GM20431 (cell line): ENCODE measurements around the gene ZNF678.

Experiments
- in situ Hi-C: fragments of 300-500 bp; cut with MseI, MboI; formaldehyde crosslinking; loops from one replicate; pipeline ENCODE4 v1.15.0; 2020; ENCODE audit warnings: low sequenced_read_pairs; ENCODE audit not compliant: unreplicated experiment

Gene ZNF678

DNA sequence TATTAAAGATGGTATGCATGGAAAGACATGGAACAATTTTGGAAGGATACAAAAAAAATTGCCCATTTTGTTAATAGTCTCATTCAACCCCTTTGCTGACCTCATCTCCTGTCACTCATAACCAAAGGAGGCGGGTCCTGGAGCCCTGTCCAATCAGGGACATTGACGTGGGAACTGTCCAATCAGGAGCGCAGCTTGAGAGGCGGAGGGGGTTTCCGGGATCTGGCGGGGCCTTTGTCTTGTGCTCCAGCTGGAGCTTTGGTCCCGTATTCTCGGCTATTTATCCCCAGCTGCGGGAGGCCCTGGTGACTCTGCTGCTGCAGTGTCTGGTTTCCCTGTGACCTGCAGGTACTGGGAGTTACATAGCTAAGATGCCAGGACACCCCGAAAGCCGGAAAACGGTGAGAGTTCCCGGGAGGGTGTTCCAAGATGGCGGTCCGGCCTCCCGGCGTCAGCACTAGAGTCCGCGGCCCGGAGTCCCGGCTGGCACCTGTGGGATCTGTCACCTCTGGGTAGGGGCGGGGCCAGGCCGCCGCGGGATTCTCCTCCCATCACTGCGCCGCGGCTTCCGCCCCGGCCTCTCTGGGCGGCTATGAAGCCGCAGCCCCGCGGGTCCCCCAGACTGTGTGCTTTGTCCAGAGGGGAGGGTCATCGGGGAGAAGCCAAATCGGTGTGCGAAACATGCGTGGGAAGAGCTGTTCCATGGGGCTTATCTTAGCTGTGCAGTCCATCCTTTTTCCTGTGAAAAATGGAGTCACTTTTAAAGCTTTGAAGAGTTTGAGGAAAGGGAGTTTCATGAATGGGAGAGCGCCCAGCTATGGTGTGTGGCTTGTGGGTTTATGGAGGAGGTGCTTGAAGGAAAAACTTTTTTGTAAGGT is at the start of gene ZNF678:
TSS of gene ZNF678 (plus strand) at position 233 of the 878 bp plus-strand sequence. CDS start 87,436 bp downstream, outside the sequence.
- in situ Hi-C loops = no loop called here

DNA sequence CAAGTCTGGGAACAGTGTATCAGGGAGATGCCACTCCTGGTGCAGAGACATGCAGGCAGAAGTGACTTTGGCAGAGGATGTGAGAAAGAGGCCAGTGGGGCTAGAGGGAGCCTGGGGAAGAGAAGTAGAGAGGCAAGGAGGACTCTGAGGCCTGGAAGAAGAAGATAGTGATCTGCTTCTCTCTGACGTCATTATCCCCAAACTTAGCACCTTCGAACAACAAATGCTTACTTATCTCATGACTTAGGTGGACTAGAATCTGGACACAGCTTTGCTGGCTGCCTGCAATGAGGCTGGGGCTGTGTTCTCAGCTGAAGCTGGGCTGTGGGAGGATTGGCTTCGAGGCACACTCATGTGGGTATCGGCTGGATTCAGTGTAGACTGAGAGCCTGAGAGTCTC is 44.5 kb upstream of the ZNF678 start:
- in situ Hi-C loops = no loop called here

DNA sequence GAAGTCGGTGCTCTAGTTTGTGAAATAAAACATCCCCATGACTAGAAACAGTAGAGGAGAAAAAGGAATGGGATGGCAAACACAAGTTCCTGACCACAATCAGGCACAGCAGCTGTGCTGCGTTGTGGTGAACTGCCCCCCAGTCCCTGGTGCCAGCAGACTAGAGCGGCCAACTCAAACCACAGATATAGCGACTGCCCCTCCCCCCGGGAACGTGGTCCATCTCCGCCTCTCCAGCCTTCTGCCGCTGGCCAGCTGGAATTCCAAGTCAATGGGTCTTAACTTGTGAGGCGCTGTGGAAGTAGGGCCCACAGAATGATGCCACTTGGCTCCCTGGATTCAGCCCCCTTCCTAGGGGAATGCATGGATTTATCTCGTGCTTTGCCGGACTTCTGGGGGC is 41.6 kb upstream of the ZNF678 start:
- in situ Hi-C loops = no loop called here

DNA sequence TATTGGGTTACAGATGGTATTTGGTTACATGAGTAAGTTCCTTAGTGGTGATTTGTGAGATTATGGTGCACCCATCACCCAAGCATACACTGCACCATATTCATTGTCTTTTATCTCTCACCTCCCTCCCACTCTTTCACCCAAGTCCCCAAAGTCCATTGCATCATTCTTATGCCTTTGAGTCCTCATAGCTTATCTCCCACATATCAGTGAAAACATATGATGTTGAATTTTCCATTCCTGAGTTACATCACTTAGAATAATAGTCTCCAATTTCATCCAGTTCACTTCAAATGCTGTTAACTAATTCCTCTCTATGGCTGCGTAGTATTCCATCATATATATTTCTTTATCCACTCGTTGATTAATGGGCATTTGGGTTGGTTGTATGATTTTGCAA is 36.8 kb upstream of the ZNF678 start:
- in situ Hi-C loops = no loop called here

DNA sequence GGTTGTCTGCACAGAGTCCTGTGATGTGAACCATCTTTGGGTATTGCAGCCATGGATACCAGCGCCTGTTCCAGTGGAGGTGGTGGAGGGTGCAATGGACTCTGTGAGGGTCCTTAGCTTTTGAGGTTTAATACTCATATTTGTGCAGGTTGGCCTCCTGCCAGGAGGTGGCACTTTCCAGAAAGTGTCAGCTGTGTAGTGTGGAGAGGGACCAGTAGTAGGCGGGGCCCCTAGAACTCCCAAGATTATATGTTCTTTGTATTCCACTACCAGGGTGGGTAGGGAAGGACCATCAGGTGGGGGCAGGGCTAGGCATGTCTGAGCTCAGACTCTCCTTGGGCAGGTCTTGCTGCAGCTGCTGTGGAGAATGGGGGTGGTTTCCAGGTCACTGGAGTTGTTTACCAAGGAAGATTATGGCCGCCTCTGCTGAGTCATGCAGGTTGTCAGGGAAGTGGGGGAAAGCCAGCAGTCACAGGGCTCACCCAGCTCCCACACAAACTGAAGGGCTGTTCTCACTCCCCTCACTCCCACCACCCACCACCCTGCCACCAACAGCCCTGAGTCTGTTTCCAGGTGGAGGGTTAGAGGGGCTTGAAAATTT is 31.2 kb upstream of the ZNF678 start:
- in situ Hi-C loops = no loop called here

DNA sequence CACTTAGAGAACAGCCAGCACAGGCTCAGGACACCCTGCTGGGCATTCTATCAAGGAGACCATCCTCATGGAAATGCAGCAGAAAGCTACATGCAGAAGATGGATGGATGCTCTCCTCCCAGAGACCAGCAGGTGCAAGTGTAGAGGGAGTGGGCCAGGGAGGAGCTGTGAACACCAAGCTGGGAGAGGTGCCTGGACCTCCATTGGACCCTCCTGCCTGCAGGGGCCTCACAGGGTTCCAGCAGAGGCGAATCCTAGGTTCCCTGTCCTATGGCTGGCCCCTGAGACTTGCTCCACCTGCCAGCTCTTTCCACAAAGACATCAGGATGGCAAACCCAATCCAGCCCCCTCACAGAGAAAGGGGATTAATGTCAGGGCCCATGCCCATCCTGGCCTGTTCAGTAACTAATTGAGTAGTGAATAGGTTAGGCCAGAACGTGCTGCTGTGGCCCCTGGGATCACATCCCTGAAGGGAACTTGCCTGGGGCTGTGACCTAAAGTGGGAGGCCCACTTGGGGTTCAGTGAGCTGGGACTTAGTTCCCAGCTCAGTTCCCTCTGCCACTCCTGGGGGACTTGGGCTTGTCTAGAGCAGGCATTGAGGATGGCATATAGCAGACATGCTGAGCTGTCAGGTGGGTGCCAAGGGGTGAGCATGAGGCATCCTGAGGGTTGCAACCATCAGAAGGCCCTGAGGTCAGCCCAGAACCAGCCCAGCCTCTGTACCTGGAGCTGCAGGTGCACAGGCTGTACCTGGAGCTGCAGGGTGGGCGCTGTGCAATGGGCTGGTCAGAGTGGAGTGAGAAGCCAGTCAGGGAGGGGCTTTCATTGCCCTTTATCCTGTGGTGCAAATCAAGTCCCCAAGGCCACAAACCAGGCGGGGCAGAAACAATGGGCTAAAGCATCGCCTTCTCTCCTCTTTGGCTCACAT is 22.9 kb upstream of the ZNF678 start:
- in situ Hi-C loops = no loop called here

DNA sequence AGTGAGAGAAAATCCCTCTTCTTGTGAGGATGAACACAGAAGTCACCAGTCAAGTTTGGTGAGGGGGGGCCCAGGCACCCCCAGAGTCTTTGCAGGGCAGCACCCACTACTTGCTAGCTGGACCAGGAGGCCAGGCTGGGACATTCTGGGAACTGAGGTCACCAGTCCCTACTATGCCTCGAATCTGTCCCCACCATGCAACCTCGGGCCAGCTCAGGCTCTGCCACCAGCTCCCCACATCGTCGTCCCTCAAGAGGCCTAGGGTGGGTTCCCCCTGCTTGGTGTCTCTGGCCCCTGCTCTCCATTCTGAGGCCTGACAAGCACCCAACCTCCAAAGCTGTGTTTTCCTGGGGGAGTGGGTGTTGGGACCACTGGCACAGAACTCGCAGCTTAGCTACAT is 22.2 kb upstream of the ZNF678 start:
- in situ Hi-C loops = no loop called here

DNA sequence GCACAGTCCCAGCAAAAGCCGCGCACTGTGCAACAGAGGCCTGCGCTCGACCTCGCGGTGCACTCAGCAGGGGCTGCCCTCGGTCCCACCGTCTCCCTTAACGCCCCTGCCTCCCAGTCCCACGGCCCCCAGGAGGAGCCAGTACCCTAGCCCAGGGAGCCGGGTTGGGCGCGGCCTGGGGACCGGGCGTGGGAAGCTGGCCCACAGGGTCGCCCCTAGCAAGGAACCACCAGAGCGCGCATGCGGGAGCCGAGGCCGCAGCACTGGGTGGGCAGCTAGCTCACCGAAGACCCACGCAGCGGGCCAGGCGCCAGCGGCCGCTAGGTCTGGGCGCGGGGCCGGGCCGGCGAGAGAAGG is 21.6 kb upstream of the ZNF678 start:
- in situ Hi-C loops = no loop called here

DNA sequence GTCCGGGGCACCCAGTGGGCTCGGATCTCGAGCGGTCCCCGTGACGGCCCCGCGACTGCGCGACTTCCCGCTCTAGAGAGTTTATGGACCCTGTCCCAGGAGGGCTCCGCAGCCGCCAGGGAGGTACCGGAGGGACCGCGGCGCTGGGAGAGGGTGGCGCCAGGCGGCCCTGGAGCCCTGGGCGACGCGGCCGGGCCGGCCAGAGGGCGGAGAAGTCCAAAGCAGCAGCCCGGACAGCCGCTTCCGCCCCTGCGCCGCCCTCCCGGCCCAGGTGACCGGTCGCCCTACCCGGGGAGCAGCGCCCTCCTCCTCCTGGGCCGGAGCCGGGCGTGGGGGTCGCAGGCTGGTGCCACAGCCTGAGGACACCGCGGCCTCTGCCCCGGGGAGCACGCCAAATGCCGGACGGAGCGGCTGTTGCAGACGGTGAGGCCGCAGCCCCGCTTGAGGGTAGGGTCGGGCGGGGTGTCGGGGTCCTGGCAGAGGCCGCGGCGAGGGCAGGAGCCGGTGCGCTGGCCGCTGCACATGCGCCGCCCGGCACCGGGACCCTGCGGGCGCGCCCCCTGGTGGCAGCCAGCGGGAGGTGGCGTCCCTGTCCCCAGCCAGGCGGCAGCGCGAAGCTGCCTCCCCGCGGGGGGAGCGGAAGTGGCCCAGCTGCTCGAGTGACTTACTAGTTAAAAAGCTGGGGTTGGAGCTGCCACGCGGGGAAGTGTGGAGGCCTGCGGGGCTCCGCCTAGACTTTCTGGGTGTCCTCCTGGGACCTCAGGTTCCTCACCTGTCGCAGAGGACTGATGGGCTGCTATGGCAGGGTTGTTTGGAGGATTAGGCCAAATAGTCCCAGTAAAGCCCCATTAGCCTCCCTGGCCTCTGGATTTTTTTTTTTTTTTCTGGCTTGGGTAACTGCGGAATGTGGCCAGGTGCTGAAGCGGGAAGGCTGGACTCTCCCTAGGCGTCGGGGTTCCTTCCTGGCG is 20.9 kb upstream of the ZNF678 start:
- in situ Hi-C loops = no loop called here

DNA sequence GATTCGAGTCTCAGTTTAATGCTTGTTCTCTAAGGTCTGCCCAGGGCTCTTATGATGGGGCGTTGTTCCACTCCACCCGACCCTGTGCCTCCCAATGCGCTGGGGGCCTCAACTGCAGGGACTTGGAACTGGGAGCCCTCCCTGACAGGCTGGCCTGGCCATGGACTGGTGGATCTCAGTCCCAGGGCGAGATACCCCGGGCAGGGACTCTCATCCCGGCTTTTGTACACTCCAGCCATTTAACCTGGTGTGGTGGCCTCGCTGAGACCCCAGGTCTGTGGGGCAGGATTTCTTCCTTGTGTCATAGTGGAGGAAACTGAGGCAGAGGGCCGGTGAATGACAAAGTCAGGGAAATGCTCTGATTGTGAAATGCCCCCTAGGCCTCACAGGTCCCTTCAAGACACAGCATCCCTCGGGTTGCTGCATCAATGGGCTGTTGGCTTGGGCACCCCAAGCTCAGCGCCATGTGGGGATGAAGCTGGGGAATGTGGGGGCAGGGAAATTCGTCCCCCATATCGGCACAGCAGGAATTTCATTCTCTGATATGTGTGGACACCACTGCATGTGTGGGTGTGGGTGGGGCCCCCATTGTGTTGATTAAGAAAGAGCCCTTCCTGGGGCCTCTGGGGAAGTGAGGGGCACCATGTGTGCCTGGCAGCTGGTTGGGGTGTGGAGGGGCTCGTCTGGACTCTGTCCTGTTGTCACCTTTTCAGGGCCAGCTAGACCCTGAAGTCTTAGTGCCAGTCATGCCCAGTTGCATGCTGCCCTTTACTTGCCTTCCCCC is 19.9 kb upstream of the ZNF678 start:
- in situ Hi-C loops = no loop called here

DNA sequence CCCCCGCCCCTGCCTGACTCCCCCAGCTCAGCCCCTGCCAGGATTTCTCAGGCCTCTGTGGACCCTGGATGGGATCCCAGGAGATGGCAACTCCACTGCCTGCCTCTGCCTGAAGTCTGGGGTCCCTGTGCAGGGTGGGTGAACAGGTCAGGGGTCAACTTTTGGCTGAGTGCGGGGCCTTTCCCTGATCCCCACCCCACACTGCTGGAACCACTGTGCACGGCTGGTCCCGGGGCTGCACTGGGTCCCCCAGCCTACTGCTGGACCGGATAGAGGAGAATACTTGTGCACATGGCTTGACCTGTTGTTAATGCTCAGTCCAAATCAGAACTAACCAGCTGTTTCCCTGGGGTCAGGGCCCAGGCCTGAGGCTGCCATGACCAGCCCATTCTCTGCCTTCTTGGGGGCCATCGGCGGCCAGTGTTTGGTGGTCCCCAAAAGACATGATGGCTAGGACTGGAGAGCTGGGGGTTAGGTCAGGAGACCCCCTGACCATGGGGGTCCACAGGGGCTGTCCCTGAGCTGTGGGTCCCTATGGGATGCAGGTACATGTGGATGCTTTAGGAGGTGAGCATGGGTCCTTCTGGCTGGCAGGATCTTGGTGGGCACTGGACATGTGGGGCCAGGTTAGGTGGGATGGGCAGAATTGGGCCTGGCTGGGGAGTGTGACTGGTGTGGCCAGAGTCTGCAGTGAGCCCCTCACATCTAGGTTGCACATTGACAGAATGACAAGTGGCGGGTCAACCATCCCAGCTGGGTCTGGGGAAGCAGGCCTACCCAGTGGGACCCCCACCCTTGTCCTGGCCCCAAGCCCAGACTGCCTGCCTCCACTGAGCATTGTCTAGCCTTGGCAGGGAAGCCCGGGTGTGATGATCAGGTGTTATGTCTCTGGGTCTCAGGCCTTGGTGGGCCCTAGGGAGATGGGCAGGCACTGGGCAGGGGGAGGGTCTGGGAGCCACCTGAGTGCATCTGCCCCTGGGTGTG is 19.0 kb upstream of the ZNF678 start:
- in situ Hi-C loops = no loop called here

DNA sequence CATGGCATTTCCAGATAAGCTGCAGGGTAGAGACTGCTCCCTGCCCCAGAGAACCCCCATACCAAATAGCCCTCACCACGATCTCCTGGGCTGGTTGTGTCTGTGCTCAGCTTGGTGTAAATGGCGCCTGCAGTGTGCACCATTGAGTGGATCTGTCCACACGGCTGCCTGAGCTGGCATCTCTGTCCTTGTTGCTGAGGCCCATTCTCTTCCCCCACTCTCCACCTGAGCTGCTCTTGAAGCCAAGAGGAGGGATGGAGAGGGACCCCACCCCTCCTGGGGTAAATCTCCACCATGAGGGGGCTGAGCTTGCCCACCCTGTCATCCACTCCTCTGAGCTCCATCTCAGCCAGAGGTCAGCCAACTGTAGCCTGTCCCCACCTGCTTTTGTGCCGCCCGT is 18.0 kb upstream of the ZNF678 start:
- in situ Hi-C loops = no loop called here

DNA sequence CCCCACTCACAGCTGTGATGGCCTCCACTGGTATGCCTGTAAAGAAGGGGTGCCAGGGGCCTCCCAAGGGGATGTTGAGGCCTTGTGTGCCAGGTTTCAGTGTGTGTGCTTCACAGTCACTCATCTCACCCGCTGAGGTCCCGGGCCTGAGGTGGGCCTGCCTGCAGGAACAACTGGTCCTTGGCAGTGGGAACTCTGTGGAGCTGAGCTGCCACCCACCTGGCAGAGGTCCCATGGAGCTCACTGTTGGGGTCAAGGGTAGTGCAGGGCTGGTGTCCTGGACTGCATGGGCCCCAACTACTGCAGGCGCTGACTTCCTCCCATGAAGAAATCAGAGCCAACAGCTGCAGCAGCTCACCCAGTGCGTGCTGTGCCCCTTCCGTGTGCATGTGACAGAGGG is 17.3 kb upstream of the ZNF678 start:
- in situ Hi-C loops = no loop called here

DNA sequence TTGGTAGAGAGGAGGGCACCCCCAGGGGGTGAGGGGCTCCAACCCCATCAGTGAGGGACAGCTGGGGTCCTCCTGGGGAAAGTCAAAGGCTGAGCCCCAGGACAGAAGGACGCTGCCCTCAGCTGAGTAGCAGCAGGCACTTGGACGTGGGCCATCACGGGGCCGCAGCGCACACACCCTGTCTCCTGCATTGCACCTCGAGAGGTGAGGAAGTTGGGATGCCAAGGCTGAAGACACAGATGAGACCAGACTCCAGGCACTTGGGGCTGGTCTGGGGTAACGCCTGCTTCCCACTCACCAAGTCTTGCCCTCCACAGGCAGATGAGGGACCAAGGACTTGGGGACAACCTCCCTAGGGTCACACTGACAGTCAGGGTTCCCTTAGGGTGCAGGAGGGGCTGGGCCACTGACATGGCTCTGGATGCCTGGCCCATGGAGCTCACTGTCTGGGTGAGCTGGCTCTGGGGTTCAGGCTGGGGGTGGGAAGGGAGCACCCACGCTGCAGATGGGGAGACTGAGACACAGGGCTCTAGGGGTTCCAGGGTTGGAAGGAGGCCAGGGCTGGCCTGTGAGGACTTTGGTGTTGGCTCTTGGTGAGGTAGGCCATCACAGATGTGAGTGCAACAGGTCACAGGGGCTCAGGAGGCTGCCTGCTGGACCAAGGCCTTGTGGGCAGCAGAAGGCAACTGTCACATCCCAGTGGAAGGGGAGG is 16.6 kb upstream of the ZNF678 start:
- in situ Hi-C loops = no loop called here

DNA sequence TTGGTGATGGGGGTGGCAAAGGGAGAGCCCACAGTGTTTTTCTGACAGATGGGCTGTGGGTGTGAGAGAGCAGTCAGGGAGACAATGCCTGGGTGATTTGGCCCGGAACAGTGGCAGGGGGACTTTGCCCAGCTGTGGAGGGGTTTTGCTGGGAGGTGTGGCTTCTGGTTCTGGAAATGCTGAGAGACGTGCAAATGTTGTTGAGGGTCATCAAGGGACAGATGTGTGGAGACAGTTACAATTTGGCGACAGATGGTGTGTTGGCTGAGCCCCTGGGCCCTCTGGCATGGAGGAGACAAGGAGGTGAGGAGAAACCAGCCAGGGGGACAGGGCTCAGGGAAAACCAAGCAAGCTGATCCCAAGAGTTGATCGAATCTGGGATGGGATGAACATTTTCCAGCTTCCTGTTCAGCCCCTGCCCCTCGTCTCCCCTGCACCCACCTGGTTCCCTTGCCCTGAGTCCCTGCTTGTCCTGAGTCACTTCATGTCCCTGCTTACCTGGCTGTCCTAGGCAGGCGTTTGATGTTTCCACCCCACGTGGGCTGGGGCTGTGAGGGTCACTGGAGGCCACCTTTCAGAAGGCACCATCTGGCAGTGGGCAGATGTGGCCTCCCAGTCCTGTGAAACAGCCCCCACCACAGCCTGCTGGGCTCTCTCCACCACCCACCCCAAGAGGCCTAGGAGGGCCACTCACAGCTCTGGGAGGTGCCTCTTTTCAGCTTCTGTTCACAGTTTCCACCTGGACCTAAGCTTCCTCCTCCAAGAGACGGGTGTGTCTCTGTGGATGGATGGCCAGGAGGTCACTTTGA is 15.8 kb upstream of the ZNF678 start:
- in situ Hi-C loops = no loop called here

DNA sequence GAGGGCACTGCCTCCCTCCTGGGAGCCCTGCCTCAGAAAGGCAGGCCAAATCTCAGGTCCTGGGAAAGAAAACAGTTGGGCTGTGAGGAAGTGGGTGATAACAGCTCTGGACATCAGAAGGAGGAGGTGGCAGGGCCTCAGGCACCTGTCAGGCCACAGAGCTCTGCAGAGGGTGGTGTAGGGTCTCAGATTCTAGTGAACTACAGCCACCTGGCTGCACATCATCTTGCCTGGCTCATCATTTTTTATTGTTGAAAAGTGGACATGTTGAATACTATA is 15.3 kb upstream of the ZNF678 start:
- in situ Hi-C loops = no loop called here

DNA sequence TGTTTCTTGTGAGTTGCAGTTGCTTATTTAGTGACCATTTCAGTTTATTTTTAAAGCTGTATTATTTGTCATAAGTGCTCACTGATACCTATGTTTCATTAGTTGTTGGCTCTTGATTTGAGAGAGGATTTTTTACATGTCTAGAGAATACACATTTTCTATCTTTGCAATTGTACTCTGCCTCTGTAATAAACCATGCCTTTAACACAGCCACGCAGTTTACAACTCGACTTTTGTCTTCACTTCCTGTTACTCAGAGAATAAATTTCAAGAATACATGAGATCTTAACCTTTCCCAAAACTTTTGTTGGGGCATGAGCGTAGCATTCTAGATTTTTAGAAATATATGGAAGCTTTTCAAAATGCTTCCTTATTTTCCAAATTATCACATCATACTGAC is 14.9 kb upstream of the ZNF678 start:
- in situ Hi-C loops = no loop called here
